ENCODE measurements around the gene SIGLEC8.

GRCh38 chr19:51488491-51488890 lies 30.2 kb upstream of the SIGLEC8 start:
- TF ChIP-seq CTCF (IDR thresholded peaks at IDR 0.05; ENCODE audit: low read depth, low read length) (no peak), EZH2phosphoT487 (IDR thresholded peaks at IDR 0.05; ENCODE audit: low read depth) (no peak)

Data from OCI-LY3 (cell line).